GM12892 (cell line): Measurements from ENCODE around the gene GATB.

Source experiments
- POLR2A ChIP-seq: IDR thresholded peaks from 2 replicates; pipeline ENCODE4 v1.6.1; 2011; ENCODE audit warnings: low read depth, low read length, control low read depth
- POLR2AphosphoS5 ChIP-seq: IDR thresholded peaks from 2 replicates; pipeline ENCODE4 v1.6.1; 2011; ENCODE audit warnings: low read depth, low read length, control low read depth
- TAF1 ChIP-seq: IDR thresholded peaks from 2 replicates; pipeline ENCODE4 v1.6.1; 2011; ENCODE audit warnings: low read depth, mild to moderate bottlenecking, control low read depth, low read length, borderline replicate concordance

DNA sequence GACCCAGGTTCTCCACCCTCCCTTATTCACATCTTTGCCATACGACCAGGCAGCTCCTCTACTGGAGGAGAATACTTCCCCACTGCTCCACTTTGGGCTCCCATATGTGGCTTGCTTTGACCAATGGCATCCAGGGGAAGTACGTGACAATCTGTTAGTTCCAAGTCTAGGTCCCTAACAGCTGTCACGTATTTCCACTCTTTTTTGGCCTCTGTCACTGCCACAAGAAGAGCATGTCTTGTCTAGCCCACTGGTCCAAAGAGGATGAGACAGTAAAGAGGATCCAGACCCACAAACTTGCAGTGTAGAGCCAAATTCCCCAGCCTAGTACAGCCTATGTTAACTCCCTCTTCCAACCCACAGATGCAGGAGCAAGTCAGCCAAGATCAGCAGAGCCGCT is 49.7 kb upstream of the GATB start:
- TF ChIP-seq POLR2AphosphoS5, result no peak
- no peak for TF ChIP-seq POLR2A
- no peak for TF ChIP-seq TAF1
